WTC11 (cell line): ENCODE results near the gene TANGO2.

Experiments used
- CTCF ChIP-seq: fragments of 200-600 bp; IDR thresholded peaks from 2 replicates; pipeline ENCODE4 v1.8.0; 2022; ENCODE audit warnings: antibody characterized with exemption
- HMGA2 ChIP-seq: fragments of 250-450 bp; sonication (Bioruptor Pico); IDR thresholded peaks from 2 replicates; pipeline ENCODE4 v1.4.0; 2021; ENCODE audit warnings: mild to moderate bottlenecking, moderate library complexity
- MAX ChIP-seq: sonication (generic); formaldehyde crosslinking; IDR thresholded peaks from 2 replicates; pipeline ENCODE4 v1.8.0; 2022; ENCODE audit warnings: mild to moderate bottlenecking, missing genetic modification reagents
- ZBTB43 ChIP-seq: sonication (generic); formaldehyde crosslinking; IDR thresholded peaks from 2 replicates; pipeline ENCODE4 v1.8.1; 2023; ENCODE audit warnings: mild to moderate bottlenecking, missing genetic modification reagents

GRCh38 chr22:19982991-19983578 lies 37.8 kb upstream of the TANGO2 start:
- TF ChIP-seq CTCF = no peak
- no peak for TF ChIP-seq HMGA2 (CRISPR knock-in tag)
- TF ChIP-seq MAX = no peak
- TF ChIP-seq ZBTB43 (CRISPR knock-in tag) = no peak
